Posterior vena cava (tissue), 2 donors: Measurements from ENCODE around the gene ZNF468. TPM values are rescaled to one million over a fixed set of nuclear protein-coding genes. Genes with fewer than 3 reads are reported as not detected.
A peak's percentile ranks its signal among the peaks of the same experiment; 100 is the strongest.
"Not testable (repeated sequence)": the region's sequence is repeated elsewhere in the genome, so short reads cannot be mapped to it uniquely, and the experiment has no call there.

Experiments
- DNase-seq: peaks from one replicate; pipeline ENCODE4 v3.0.0-alpha.2; 2020; ENCODE audit warnings: low spot score
- intact Hi-C, 2 donors: fragments of 100-400 bp; cut with DNase I; formaldehyde crosslinking; loops; one replicate each; pipeline versions ENCODE4 v1.14.1 to v1.14.2; 2022 to 2023
- long read RNA-seq, 2 donors: library from polyadenylated mRNA; unstranded; transcript quantifications; one replicate each; pipeline ENCODE4 v2.0.0, GENCODE V29; 2020 to 2021
- total RNA-seq, 2 donors: library from RNA; stranded (reverse); fragmentation: NEBNext Ultra II Directional; extraction: Animal tissue kit (Norgen Biotek cat#: 25700); gene quantifications; one replicate each; pipeline ENCODE4 v1.2.1, GENCODE V29; 2021
- donor health status: DM: yes; HTN: yes; CAD: no.
- donor health status: DM: yes; HTN: yes; CAD: no.

The ZNF468 gene
- 10 to 100 TPM in 1 of 2 donors, 1 to 10 TPM in 1; 9.8 to 12.4 TPM for total RNA-seq
- long read RNA-seq, donor 1, full-length matches to known transcripts: 1 of 1 reads
- long read RNA-seq, donor 1, partial matches to known transcripts: 0 of 1 reads
- long read RNA-seq, donor 1, other reads (novel, unspliced or antisense): 0 of 1 reads
- long read RNA-seq, donor 2, full-length matches to known transcripts: 2 of 3 reads
- long read RNA-seq, donor 2, partial matches to known transcripts: 0 of 3 reads
- long read RNA-seq, donor 2, other reads (novel, unspliced or antisense): 1 of 3 reads

- intact Hi-C loops: not testable (repeated sequence)
Observed at GRCh38 chr19:52857378-52858191, at the start of gene ZNF468. Gene ZNF468 (minus strand): TSS chr19:52857619. CDS start chr19:52854272, 3,347 bp downstream.

GRCh38 chr19:52904052-52904780 lies 46.8 kb upstream of the ZNF468 start:
- DNase-seq: not testable (repeated sequence)

More at GRCh38 chr19:52857378-52858191, at the start of gene ZNF468:
- peak; percentile 95 for DNase-seq

GRCh38 chr19:52901842-52902241 lies 44.4 kb upstream of the ZNF468 start:
- DNase-seq: no peak
- intact Hi-C loops: no loop called here

More at GRCh38 chr19:52904052-52904780, 46.8 kb upstream of the ZNF468 start:
- intact Hi-C loops: not testable (repeated sequence)

DNA sequence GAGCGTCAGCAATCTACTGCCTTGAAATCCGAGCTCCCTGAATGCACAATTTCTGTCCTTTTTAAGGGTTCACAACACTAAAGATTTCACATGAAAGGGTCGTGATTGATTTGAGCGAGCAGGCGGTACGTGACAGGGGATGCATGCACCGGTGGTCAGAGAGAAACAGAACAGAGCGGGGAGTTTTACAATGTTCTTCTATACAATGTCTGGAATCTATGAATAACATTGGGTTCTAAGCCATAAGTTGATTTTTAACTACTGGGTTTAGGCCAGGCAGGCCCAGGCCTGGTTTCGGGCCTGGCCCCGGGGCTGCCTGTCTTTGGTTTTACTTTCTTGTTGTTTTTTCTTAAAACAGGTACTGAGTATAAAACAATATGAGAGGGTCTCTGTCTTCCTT lies 41.2 kb upstream of the ZNF468 start:
- intact Hi-C loops, DNase-seq: not testable (repeated sequence)

DNA sequence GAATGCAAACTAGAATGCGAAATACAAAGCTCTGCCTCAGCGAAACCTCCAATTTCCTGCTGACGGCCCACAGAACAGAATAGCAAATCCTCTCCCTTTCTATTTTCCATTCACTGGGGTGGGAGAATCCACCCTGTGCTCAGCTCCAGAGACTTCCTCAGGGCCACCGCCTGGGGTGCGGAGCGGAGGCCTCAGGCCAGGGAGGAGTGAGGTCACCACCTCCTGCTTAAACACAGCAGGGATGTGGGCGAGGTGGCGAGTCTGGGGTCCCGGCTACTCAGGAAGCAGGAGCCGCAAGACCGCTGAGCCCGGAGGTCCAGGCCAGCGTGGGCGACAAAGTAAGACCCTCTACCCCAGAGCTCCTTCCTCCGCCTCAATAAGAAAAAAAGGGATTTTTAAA lies 40.7 kb upstream of the ZNF468 start:
- no peak for DNase-seq
- intact Hi-C loops: no loop called here

- peak; percentile 99 for DNase-seq
- intact Hi-C loops: no loop called here
Observed at GRCh38 chr19:52897138-52897935, 39.9 kb upstream of the ZNF468 start, which contains the start of gene ZNF320. Gene ZNF320 (minus strand): TSS chr19:52897635. CDS start chr19:52890255, 7,380 bp downstream.

DNA sequence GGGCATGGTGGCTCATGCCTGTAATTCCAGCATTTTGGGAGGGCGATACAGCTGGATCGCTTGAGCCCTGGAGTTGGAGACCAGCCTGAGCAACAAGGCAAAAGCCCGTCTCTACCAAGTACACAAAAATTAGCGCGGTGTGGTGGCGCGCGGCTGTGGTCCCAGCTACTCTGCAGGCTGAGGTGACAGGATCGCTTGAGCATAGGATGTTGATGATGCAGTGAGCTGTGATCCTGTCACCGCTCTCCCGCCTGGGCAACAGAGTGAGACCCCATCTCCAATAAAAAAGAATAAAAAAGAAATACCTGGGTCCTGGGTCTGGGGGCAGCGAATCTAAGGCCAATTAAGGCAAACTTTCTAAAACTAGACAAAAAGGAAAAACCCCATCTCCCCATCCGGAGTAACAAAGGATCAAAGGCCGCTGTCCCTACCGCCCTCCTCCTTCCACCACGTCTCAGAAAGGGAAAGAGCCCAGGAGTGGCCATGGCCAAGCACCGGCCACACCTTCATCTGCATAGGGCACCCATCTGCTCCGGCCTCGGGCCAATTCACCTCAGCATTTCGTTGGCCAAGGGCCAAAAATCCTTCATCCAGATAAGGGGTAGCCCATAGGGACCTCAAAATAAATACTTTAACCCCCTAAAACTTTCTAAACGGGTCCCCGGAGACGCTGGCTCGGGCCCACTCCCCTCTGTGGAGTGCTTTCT lies 39.2 kb upstream of the ZNF468 start:
- intact Hi-C loops: no loop called here
- no peak for DNase-seq

GRCh38 chr19:52891336-52891735 lies 33.9 kb upstream of the ZNF468 start:
- intact Hi-C loops: no loop called here
- no peak for DNase-seq

DNA sequence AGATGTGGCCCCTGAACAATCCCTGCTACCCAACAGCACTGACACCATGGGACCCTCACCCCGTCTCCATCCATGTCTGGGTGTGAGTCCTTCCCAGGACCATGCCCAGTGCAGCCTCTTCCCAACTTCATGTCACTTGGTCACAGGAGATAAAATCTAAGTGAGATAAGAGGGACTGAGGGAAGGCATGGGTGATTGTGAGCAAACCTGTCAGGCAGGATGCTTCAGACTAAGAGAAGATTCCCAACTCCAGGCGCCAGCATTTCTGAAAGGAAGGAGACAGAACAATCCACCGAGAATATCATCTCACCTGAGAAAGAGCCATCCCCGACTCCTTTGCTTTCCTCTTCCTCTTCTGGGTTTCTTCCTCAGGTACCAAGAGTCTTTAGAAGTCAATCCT lies 32.5 kb upstream of the ZNF468 start:
- DNase-seq: no peak
- intact Hi-C loops: no loop called here

GRCh38 chr19:52889076-52889475 lies 31.7 kb upstream of the ZNF468 start:
- DNase-seq: no peak
- intact Hi-C loops: no loop called here

DNA sequence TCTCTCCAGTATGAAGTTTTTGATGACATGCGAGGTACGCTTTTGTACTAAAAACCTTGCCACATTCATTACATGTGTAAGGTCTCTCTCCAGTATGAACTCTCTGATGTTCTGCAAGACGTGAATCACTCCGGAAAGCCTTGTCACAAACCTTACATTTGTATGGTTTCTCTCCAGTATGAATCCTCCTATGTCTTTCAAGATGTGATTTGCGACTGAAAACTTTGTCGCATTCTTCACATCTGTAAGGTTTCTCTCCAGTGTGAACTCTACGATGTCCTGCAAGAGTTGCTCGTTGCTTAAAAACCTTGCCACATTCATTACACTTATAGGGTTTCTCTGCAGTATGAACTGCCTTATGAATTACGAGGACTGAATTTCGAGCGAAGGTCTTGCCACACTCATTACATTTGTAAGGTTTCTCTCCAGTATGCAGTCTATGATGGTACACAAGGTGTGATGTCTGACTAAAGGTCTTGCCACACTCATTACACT lies 23.5 kb upstream of the ZNF468 start:
- DNase-seq: no peak
- intact Hi-C loops: no loop called here

DNA sequence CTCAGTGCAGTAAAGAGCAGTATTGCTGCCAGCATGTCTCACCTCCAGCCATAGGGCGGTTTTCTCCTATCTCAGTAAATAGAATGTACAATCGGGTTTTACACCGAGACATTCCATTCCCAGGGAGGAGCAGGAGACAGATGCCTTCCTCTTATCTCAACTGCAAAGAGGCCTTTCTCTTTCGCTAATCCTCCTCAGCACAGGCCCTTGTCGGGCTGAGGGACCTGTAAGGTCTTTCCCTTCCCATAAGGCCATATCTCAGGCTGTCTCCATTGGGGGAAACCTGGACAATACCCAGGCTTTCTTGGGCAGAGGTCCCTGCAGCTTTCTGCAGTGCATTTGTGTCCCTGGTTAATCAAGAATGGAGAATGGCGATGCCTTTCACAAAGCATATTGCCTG lies 15.6 kb upstream of the ZNF468 start:
- DNase-seq, intact Hi-C loops: not testable (repeated sequence)

DNA sequence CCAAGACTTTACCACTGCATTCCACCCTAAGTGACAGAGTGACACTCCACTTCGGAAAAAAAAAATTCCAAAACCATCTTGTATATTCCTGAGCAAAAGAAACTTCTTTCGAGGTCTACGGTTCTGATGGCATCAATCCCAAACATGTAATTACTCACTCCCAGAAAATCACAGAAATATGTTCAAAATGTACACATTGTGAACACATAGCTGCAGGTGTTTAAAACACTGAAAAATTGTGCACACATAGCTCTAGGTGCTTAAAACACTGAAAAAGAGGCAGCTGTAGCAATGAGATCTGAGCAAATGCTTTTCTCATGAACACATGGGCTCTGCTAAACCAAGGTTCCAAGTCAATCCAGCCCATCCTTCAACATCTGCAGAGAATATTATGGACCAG lies 14.0 kb upstream of the ZNF468 start:
- intact Hi-C loops: no loop called here
- no peak for DNase-seq

DNA sequence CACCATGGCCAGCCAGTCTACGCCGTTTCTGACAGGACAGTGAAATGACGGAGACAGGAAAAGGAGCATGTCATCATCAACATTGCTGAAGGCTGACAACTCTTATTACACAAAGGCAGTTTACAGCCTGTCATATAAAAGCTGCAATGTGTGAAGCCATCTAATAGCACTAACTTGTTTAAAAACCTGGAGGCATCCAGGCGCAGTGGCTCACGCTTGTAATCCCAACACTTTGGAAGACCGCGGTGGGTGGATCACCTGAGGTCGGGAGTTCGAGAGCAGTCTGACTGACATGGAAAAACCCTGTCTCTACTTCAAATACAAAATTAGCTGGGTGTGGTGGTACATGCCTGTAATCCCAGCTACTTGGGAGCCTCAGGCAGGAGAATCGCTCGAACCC lies 10.6 kb upstream of the ZNF468 start:
- intact Hi-C loops, DNase-seq: not testable (repeated sequence)

DNA sequence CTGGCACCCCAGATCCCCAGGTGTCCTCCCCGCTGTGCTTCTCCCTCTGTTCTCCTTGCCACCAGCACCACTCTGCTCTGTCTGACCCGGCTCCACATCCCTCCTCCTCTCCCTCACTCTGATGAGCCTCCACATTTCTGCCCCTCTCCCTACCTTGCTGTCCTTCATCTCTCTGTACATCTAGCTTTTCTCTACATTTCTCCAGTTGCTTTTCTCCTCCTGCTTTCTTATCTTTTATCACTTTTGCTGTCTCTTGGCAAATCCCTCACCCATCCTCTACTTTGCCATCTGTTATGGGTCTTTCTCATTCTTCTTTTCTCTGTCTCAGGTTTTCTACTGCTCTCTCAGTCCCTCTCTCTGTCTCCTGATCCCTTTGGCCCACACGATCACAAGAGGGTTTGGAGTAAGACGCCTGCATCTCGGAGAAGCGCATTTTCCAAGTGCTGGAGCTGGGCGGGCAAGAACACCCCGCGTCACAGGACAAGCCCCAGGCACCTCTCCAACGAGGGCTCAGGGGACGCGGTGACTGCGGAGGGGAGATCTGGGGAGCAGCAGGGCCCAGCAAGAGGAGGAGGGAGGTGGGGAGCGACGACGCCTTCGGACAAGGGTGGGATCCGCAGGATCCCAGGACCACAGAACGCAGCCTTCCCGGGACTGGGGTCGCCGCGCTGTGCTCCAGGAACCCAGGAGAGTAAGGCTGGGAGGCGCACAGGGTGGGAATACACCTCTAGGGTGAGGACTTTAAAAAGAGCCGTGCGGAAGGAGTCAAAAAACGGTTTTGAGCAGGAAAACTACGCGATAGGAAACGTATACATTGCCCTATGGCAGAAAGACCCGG lies 660 bp downstream of the ZNF468 start:
- intact Hi-C loops, DNase-seq: not testable (repeated sequence)

- intact Hi-C loops, DNase-seq: not testable (repeated sequence)
Observed at GRCh38 chr19:52847352-52847751, 10.1 kb downstream of the ZNF468 start.

DNA sequence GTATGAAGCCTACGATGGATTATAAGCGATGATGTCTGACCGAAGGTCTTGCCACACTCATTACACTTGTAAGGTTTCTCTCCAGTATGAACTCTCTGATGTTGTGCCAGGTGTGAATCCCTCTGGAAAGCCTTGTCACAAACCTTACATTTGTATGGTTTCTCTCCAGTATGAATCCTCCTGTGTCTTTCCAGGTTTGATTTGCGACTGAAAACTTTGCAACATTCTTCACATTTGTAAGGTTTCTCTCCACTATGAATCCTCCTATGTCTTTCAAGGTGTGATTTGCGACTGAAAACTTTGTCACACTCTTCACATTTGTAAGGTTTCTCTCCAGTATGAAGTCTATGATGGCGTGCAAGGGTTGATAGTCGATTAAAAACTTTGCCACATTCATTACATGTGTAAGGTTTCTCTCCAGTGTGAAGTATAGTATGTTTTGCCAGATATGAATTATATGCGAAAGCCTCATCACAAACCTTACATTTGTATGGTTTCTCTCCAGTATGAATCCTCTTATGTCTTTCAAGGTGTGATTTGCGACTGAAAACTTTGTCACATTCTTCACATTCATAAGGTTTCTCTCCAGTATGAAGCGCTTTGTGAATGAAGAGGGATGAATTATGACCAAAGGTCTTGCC lies 16.5 kb downstream of the ZNF468 start:
- intact Hi-C loops, DNase-seq: not testable (repeated sequence)
